ENCODE measurements around the gene MUC20.

- TF ChIP-seq CTCF (IDR thresholded peaks at IDR 0.05): no peak
- TF ChIP-seq POLR2A (IDR thresholded peaks at IDR 0.05): no peak
These were observed 39.8 kb downstream of the MUC20 start for GRCh38 chr3:195760345-195761122.

All from right lobe of liver (tissue), 4 donors.